Activated T-cell treated with anti-CD3 and anti-CD28 coated beads for 48 hours (primary cell): ENCODE measurements around the gene SSX7.
"Not testable (repeated sequence)": the region's sequence is repeated elsewhere in the genome, so short reads cannot be mapped to it uniquely, and the experiment has no call there.

ENCODE experiments used
- DNase-seq: peaks from one replicate; pipeline ENCODE4 v3.0.0-alpha.2; 2020; ENCODE audit warnings: low read depth

The SSX7 gene

GRCh38 chrX:52654800-52655199 is at the start of gene SSX7:
Gene SSX7, minus strand, starts transcription at chrX:52654900. Its CDS starts 1,428 bp downstream, at chrX:52653472.
- DNase-seq, result not testable (repeated sequence)

- not testable (repeated sequence) for DNase-seq
Observed at GRCh38 chrX:52692034-52692433, 37.3 kb upstream of the SSX7 start.

DNA sequence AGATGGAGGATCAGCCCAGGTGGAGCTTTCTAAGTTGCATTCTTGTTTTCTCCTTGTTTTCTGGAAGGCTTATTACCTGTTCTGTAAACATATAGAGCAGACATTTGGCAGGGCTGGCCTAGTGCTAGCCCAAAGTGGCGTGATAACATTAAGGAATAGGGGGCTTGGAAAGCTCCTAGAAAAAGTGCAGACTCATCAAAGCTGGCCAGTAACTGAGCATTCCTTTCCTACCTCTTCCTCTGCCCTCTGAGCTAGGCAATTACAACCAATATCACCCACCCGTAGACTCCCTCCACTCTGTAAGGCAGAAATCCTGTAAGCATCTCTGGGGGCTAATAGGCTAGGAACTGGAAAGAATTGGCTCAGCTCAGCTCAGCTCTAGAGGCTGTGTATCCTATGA is 7.5 kb upstream of the SSX7 start:
- not testable (repeated sequence) for DNase-seq

DNA sequence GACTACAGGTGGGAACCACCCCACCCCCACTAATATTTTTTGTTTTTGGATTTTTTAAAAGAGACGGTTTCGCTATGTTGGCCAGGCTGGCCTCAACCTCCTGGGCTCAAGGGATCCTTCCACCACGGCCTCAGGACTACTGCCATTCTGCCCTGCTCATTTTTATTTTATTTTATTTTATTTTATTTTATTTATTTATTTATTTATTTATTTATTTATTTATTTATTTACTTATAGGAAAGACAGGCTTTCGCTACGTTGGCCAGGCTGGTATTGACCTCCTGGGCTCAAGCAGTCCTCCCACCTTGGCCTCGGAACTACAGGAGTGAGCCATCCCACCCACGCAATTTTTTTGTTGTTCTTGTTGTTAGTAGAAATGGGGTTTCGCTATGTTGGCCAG is 775 bp upstream of the SSX7 start:
- DNase-seq, result not testable (repeated sequence)

DNA sequence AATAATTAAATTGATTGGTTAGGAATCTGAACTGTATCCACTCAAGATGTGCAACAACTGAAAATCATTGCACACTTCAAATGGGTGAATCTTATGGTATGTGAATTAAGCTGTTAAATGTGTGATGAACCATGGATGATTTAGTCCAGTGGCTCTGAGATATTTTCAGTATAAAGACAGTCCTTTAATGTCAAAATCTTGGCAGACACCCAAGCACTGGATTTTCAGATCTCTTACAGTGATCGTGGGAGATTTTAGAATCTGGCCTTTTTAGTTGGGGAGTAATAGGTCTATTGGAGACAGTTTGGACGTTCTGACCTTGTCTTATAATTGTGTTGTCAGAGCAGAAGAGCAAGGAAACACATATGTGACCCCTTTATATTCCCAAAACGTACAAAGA is 4.0 kb downstream of the SSX7 start:
- not testable (repeated sequence) for DNase-seq

DNA sequence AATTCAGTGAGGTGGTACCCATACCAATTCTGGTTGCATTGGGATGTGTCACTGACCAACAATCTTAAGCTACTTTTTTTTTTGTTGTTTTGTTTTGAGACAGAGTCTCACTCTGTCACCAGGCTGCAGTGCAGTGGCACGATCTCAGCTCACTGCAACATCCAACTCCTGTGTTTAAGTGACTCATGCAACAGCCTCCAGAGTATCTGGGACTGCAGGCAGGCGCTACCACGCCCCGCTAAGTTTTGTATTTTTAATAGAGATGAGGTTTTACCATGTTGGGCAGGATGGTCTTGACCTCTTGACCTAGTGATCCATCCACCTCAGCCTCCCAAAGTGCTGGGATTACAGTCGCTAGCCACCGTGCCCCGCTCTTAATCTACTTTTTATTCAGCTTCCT is 5.7 kb downstream of the SSX7 start:
- not testable (repeated sequence) for DNase-seq

DNA sequence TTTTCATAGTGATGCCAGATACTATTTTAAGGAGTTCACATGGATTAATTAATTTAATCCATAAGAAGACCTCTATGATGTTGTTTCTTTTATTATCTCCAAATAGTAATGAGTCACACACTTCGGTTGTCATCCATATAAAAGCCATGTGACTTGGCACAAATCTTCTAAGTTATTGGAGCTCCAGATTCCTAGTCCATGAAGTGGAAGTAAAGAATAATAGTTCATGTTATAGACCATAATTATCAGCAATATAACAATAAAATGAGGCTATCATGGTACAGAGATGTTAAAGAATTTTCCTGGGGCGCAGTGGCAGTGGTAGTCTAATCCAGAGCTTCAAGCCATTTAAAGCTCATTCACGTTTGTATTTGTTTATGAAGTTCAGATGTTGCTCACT is 26.2 kb downstream of the SSX7 start:
- DNase-seq, result not testable (repeated sequence)

GRCh38 chrX:52620661-52621060 is 34.0 kb downstream of the SSX7 start:
- DNase-seq, result not testable (repeated sequence)

- no peak for DNase-seq
Observed at GRCh38 chrX:52608961-52609360, 45.7 kb downstream of the SSX7 start.

GRCh38 chrX:52603151-52603550 is 51.5 kb downstream of the SSX7 start:
- not testable (repeated sequence) for DNase-seq

- DNase-seq, result no peak
Observed at GRCh38 chrX:52598886-52599285, 55.8 kb downstream of the SSX7 start.

GRCh38 chrX:52594658-52595057 is 60.0 kb downstream of the SSX7 start:
- no peak for DNase-seq
